DMS53 treated with DMSO at 0.1 percent for 48 hours (cell line): ENCODE results near the gene ACTR1B.
A peak's percentile ranks its signal among the peaks of the same experiment; 100 is the strongest.
"Not testable (repeated sequence)": the region's sequence is repeated elsewhere in the genome, so short reads cannot be mapped to it uniquely, and the experiment has no call there.

Experiments used
- DNase-seq: peaks from one replicate; lab custom pipeline; 2025; ENCODE audit not compliant: unreplicated experiment; lab: John Stamatoyannopoulos, UW

ACTR1B gene

DNA sequence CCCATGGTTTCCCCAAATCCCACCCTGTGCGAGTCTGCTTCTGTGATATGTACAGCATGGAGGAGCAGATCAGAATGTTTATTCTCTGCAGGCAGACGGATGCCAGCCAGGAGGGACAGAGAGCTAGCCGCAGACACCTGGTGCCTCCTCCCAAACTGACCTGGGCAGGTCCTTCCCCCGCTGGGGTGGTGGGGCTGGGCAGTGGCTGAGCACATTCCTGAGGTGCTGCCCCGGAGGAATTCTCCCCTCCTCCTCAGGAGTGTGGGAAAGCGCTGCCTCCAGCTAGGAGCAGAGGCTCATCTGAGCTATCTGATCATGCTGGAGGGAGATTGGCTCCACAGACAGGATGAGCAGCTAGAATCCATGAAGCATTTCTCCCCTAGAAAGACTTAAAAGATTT is 27.3 kb upstream of the ACTR1B start:
- DNase-seq = no peak

DNA sequence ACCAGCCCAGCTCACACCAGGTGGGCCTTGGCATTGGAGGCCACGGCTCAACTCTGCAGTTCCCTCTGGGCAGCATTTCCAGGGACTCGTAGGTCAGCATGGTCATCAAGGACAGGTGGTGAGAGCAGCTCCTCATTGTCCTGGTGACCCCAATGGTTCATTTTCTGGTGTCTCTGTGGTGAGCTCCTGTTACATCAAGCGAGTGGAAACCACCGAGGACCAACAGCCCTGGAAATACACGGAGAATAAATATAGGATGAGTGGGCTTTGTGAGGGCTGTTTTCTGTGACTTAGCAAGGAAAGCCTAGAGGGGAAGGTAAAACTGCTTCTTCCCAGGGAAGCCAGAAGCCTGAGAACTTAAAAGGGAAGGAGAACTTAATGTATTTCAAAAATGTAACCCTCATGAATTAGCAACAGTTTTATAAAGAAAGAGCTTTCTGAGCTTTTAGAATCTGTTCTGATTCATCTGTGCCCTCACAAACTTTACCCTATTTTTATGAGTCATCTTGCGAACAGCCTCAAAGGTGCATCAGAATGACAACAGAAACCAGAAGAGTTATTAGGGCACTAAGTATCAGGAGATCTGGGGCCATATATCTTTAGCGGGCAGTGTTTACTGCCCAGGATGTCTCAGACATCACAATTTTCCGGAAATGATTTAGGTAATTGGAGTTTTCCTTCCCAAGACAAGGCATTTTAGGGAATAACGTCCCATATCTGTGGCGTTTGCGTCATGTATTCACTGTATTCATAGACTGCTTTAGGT is 24.4 kb upstream of the ACTR1B start:
- no peak for DNase-seq

DNA sequence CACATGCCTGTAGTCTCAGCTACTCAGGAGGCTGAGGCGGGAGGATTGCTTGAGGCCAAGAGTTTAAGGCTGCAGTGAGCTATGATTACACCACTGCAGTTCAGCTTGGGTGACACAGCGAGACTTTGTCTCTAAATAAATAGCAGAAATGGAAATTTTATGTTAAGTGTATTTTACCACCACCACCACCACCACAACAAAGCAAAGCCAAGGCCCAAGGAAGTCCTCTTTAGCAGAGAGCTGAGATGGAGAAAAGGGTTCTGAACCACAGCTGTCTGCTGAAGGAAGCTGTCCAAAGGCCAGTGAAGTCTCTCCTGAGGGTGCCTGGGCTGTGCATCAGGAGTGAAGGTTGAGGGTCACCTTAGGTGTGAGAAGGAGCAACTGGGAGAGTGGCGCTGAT is 23.4 kb upstream of the ACTR1B start:
- not testable (repeated sequence) for DNase-seq

DNA sequence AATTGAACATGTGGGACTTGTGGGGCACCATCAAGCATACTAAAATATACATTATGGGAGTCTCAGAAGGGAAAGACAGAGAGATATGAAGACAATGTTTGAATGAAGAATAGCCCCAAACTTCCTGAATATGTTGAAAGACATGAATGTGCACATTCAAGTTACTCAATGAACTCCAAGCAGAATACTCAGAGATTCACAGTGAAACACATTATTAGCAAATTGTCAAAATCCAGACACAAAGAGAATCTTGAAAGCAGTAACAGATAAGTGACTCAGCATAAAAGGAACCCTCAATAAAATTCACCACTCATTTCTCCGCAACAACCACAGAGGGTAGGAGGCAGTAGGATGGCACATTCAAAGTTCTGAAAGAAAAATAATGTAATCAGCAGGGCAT is 14.5 kb upstream of the ACTR1B start:
- DNase-seq = no peak

DNA sequence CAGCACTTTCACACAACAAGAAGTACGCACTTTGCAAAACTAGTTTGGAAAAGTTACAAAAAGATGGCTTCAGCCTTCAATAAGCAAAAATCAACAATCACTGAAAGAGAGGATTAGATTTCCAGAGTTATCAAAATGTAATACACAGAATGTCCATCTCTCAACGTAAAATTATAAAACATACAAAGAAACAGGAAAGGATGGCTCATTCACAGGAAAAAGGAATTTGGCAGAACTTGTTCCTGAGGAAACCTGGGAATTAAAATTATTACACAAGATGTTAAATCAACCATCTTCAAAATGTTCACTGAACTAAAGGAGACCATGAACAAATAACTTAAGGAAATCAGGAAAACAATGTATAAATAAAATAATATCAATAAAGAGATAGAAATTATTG is 13.6 kb upstream of the ACTR1B start:
- no peak for DNase-seq

DNA sequence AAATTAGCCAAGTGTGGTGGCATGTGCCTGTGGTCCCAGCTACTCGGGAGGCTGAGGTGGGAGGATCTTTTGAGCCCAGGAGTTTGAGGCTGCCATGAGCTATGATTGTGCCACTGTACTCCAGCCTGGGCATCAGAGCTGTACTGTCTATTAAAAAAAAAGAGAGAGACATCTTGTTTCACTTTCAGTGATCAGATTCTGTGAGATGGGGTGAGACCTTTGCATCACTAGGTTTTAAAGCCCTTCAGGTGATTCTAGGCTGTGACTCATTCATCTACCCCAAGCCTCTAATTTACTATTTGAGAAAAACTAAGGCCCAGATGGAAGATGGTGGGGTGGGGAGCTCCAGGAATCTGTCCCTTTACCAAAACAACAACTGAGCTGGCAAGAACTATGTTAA is 12.8 kb upstream of the ACTR1B start:
- DNase-seq = no peak

DNA sequence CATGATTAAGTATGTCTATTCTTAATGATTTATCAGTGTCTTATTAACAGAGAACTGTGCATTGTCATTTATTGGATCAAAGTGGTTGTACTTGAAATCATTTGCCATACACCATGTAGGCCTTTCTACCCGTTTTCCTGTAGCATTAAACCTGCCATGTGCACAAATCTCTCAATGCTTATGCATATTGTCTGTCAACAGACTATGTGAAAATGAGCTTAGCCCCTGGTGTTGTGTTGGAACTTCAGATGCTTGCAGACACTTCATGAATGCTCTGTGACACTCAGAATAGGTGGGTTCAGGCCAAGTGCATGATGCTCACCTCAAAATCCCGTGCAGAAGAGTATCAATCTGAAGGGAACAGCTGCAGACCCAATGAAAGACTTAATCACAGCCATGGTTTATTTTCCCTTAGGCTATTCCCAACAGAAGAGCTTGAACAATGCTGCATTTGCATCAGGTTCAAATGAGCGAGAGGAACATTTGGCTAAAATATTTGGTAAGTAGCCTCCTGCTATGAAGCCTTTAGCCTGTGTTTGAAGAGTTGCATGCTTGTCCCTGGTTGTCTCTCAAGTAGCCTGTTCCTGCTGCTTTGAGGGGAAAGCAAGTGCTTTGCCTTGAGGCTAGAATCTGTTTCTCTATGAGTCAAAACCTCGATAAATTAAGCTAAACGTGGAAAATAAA is 11.7 kb upstream of the ACTR1B start:
- DNase-seq = no peak

DNA sequence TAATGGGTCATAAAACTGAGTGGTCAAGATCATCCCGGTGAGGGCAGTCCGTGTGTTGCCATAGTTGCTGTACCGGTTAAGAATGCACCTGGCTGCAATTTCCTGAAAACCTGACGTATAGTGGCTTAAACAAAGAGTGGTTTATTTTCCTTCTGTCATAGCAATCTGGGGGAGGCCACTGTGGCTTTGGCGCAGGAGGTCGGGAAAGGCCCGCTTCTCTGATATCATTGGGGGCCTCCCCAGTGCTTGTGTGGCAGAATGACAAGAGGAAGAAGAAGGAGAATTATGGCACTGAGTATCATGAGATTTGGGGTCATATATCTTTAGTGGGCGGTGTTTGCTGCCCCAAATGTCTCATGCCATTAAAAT is 10.1 kb upstream of the ACTR1B start:
- DNase-seq = no peak

DNA sequence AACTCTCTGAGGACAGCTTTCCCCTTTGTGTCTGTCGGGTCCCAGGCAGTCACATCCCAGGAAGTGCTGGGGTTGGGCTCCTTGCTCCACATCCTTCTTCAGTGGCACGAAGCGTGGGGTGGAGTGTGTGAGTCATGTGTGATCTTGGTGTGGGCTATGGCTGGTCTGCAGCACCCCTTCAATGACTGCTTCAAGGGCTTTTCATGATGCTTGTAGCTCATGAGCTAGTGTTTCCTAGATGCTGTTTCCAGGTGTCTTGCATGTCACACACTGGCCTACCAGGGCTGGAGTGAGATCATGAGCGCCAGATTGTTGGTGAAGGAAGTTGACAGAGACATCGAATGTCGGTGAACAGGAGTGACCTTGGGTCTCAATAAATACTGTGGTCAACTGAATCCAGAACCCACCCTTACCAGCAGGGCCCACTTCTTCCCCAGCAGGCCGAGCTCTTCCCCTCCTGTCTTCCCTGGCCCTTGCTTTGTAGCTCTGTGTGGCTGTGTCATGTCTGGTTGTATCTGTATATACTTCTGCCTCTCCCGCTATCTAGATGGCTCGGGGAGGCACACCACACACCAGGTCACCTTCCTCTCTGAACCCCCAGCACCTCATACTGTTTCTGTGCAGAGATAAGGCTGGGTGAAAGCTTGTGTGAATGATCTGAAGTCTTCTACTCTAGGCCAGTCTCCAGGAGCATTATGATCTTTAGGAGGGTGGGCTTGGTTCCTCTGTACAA is 9.5 kb upstream of the ACTR1B start:
- DNase-seq = no peak

DNA sequence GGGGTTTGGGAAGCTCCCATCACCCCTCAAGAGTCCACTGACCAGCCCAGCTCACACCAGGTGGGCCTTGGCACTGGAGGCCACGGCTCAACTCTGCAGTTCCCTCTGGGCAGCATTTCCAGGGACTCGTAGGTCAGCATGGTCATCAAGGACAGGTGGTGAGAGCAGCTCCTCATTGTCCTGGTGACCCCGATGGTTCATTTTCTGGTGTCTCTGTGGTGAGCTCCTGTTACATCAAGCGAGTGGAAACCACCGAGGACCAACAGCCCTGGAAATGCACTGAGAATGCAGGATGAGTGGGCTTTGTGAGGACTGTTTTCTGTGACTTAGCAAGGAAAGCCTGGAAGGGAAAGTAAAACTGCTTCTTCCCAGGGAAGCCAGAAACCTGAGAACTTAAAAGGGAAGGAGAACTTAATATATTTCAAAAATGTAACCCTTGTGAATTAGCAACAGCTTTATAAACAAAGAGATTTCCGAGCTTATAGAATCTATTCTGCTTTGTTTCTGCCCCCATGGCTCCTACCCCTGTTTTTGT is 8.8 kb upstream of the ACTR1B start:
- DNase-seq = not testable (repeated sequence)

DNA sequence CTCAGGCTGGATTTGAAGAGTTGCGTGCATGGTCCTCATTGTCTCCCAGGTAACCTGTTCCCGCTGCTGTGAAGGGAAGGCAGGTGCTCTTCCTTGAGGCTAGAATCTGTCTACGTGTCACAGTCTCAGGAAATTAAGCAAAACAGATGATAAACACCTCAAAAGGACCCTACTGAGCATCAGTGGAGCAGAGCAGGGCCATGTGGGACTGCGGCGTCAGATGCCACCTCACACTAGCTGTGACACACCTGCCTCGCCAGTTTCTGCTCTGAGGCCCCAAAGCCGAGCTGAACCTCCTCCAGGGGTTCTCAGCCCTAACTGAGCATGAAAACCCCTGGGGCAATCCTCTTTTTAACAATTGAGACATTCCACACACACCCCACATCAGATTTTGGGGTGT is 7.7 kb upstream of the ACTR1B start:
- DNase-seq = no peak

DNA sequence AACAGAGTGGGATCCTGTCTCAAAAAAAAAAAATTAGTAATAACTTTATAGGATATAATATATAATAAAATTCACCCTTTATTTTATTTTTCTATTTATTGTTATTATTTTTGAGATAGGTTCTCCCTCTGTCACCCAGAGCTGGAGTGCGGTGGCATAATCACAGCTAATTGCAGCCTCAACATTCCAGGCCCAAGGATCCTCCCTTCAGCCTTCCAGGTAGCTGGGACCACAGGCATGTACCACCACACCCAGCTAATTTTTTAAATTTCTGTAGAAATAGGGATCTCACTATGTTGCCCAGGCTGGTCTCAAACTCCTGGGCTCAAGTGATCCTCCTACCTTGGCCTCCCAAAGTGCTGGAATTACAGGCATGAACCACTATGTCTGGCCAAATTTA is 6.6 kb upstream of the ACTR1B start:
- DNase-seq = no peak

DNA sequence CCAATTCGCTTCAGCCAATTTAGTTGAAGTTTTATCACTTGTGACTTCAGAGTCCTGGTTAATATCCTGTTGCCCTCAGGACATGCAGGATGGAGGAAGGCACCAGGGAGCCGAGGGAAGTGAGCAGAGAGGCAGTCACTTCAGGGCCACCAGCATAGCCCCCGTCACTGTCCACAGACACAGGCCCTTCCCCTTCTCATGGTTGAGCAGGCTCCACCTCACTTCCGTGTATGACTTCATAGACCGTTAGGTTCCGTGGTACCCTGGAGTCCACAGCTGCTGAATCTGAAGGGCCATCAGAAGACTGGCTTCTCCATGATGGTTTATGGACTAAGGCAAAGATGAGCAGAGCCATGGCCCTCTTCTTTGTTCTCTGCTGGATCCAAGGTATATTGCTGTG is 5.6 kb upstream of the ACTR1B start, which contains the start of gene C2orf92:
Gene C2orf92, plus strand, starts transcription at position 266 of the 400 bp plus-strand sequence. Its CDS starts 76 bp downstream, at position 342.
- DNase-seq = no peak

DNA sequence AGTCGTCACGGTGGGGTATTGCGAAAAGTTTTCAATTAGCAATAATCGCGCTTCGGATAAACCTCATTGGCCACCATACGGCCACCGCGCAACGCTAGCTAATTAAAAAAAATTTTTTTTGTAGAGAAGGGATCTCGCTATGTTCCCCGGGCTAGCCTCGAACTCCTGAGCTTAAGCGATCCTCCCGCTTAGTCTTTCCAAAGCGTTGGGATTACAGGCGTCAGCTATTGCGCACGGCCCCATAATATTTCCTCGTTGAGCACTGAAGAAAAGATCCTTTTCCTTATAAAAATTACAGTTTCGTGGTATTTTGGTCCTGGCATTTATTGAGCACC is 759 bp upstream of the ACTR1B start:
- peak; percentile 86 for DNase-seq

DNA sequence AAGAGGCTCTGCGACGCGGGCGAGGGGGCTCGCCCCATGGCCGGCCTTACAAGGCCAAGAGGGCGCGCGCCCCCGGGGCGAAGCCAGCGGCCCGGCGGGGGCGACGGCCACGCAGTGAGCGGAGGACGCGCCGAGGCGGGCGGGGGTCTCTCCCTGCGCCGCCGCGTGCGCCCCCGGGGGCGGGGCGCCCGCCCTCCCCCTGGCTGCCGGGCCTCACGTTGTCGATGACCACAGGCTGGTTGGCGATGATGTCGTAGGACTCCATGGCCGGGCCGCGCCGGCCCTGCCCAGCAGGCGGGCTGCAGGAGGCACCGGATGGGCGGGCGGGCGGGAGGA is 250 bp downstream of the ACTR1B start:
- DNase-seq = no peak

DNA sequence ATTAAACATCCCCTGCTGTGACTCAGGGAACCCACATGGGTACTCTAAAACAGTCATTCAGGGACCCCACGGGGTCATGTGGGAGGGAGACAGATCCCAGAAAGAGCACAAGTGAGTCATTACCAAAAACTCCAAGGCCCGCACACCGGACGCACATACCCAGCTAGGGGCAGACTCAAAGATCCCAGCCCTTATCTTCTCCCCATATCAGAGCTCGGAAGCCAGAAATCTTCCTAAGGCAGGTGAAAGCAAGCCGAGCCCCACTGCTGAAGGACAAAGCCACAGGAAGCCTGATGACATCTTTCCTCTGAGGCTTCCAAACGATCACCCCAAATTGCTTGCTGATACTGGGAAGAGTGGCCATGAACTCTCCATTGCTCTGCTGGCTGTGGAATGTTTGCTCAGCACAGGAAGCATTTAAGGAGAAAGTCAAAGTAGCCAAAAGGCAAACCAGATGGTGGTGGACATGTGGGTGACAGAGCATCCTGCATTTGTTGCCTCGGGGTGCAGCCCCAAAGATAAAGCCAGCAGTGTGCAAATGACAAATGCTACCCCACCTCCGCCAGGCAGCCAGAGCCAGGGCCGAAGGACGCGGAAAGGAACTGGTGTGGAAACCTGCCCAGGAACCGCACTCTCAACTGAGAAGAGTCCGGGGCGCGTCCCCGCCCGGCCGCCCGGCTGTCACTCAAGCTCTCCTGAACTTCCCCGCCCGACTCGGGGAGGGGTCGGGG is 784 bp downstream of the ACTR1B start:
- peak; percentile 73 for DNase-seq

DNA sequence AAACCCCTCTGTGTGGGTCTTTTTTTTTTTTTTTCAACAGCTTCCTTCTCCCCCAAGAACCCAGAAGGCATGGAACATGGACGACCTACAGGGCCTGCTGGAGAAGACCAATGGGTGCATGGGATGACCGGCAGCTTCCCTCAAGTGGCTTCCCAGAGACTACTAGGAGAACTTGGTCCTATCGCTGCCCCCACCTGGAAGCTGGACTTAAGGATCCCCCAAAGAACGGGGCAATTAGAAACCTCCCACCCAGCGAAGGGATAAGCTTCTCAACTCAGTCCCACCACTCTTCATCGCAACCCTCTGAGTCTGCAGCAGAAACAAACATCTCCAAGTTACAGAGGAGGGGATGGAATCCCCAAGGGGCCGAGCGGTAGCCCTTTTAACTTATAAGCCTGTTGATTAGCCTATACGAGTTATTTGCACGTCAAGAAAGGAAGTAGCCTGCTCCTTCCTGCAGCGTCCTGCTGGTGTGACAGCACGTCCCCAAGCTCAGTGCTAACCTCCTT is 1.4 kb downstream of the ACTR1B start:
- no peak for DNase-seq

DNA sequence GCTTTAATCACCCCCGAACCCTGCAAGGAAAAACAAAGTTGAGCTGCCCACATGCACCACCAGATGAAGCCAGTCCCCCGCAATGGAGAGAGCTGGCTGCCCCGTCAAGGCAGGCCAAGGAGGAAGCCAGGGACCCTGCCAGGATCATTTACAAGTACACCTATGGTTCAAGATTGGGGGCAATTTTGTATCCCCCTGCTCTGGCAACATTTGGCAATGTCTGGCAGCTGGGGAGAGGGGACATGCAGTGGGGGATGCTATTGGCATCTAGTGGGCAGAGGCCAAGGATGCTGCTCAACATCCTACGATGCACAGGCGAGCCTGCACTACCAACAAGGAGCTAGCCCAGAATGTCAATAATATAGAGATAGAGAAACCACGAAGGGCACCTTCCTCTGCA is 1.9 kb downstream of the ACTR1B start:
- DNase-seq = no peak

DNA sequence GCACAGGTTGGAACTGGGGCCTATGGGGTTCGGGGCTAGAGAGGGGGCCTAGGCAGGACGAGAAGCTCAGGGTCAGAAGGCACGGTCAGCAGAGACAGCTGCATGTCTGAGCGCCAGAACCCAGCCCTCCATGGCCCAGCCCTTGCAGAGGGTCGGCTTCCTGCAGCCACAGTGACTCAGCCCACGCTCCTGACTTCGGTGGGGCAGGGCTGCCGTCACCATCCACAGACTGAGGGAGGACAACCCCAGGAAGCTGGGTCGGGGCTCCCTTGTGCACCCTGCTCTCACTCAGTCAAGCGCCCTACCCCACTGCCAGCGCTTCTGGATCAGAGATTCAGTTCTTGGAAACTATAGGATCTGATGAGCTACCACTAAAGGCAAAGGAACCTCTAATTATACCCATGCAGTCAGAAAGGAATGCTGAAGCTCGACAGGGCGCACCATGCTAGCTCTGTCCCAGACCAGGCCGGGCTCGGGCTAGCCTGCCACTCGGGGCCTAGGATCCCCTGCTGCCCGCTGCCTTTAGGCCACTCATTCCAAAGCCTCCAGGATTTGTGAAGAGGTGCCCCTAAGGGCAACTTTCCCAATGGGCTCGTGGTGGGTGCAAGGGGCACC is 3.0 kb downstream of the ACTR1B start:
- no peak for DNase-seq

DNA sequence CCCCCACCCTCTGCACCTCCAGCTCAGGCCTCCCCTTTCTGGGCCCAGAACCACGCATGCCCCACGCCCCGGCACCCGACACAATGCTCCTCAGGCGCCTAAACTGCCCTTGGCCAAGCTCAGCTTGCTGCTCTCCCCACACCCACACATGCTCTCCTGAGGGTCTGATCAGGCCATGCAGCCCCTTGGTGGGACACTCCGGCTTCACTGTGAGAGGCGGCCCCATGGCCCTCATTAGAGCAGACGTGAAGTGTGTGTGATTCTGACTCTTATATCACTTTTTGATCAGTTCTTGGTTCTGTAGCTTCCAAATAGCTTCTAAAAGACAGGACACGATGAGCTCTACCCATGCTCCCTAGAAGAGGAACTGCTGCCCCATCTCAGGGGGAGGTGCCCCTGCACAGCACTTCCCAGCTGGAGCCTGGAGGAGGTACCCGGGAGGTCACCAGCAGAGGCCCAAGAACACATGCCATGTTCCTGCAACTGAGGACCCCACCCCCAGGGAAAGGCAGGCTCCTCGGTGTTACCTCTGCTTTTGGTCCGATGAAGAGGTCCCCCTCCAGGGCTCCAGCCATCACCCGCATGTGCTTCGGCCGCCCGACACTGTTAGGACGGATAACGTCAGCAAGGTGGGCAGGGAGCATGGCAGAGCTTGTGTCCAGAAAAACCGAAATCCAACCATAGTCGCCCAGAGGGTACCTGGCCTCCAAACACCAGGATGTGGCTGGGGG is 3.6 kb downstream of the ACTR1B start:
- DNase-seq = no peak
